GM18517 (cell line): Measurements from ENCODE around the gene OCEL1.

Experiments used
- ATAC-seq: cut with Tn5 transposase; IDR thresholded peaks from one replicate; pipeline ENCODE4 v1.9.1; 2021; ENCODE audit warnings: mild to moderate bottlenecking, moderate library complexity; ENCODE audit not compliant: unreplicated experiment

The OCEL1 gene

DNA sequence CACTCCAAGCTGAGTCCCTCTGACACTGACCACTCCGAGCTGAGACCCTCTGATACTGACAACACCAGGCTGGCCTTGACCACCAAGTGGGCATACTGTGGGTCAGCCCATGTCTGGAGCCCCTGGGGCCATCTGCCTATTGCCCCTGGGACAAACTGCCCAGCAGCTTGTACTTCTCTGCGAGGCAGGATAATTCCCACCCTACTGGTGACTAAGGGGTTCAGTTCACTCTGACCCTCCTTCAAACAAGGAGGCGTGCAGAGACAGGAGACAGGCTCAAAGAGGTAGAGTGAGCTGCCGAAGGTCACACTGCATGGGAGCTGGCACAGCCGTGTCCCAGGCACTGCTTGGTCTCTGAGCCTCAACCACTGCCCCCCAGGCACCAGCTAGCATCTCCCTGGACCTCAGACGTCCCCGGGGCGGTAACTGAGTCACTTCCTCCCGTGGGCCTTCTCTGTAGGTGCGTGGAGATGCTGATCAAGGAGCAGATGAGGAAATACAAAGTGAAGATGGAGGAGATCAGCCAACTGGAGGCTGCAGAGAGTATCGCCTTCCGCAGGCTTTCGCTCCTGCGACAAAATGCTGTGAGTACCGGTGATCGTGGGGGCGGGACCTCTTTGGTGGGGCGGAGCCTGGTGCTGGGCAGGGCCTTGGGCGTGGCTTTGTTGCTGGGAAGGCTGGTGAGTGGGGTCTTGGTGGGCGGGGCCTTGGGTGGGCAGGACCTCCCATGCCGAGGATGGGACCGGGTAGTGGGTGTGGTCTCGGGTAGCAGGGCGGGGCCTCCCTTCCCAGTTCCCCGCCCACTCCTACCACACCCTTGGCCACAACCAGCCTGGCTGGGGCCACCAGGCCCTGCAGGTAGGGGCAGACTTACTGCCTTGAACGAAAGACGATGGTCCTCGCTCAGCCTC, 16.6 kb upstream of the OCEL1 start:
- no peak for ATAC-seq

- no peak for ATAC-seq
Measured at GRCh38 chr19:17210296-17210695, 15.7 kb upstream of the OCEL1 start.

DNA sequence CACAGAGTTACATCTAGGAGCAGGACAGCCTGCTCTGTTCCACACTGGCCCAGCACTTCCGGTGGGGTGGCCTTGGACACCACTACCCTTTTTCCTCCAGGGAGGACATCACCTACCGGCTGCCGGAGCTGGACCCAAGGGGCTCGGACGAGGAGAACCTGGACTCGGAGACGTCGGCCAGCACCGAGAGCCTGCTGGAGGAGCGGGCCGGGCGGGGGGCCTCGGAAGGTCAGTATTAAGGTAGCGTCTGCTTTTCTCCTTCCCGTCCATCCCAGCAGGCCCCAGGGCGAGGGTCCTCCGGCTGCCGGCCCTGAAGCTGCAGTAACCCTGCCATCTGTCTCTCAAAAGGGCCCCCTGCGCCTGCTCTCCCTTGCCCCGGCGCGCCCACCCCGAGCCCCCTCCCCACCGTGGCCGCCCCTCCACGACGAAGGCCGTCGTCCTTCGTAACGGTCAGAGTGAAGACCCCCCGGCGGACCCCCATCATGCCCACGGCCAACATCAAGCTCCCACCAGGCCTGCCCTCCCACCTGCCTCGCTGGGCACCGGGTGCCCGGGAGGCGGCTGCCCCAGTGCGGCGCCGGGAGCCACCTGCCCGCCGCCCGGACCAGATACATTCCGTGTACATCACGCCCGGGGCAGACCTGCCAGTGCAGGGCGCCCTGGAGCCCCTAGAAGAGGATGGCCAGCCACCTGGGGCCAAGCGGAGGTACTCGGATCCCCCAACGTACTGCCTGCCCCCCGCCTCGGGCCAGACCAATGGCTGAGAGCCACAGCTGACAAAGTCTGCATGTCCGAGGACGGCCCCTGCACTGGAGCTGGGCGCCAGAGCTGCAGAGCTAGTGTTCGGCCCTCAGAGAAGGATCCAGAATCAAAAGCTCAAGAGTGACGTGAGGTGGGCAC, 14.2 kb upstream of the OCEL1 start:
- ATAC-seq: no peak

GRCh38 chr19:17213334-17213733, 12.7 kb upstream of the OCEL1 start:
- ATAC-seq: no peak

DNA sequence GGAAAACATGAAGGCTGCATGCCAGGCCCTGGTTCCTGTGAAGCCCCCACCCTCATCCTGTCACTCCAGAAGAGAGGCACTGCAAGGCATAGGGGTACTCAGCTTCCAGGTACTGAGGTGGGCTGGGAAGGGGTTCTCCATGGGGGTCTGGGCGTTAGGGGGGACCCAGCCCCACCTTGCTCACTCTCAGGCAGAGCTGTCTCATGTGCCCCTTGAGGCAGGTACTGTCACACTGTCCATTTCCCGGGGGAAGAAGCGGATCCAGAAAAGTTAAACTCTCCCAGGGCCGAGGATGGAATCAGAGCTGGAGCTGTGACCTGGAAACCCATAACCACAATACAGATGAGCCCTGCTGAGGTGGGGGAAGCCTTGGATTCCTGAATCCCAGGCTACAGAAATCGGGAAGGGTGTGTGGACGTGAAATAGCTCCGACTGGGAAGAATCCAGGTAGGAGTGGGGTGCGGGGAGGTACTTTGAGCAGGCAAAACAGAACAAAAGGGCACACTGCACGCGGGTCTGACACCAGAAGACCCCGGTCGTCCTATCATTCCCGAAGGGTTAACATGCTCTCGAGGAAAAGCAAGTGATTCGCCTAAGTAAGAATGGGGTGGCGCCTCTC, 11.4 kb upstream of the OCEL1 start:
- ATAC-seq: no peak

DNA sequence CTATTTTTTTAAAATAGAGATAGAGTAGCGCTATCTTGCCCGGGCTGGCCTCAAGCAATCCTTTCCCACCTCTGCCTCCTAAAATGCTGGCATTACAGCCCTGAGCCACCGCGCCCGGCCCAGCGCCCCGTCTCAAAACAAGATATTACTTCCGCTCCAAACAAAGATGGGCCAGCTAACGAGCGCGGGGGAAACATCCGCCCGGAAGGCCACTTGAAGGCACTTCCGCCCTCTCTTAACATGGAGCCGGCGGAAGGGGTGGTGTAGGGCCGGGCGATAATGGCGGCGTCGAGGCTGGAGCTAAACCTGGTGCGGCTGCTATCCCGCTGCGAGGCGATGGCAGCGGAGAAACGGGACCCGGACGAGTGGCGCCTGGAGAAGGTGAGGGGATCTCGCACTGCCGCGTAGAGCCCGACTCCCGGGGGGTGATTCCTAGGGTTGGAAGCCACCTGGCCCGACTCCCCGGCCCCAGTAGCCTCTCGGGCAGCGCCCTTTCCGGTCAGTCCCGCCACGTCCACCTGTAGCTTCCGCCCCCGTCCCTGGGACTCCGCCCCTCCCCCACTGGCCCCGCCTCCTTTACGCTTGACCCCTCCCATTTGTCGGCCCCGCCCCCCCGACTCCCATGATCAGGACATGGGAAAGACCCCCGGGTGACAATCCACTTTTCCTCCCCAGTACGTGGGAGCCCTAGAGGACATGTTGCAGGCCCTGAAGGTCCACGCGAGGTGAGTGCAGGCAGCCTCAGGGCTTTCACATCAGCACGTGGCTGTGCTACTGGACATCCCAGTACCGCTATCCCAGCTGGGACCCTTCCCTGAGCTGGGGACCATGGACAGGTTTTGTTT, 10.7 kb upstream of the OCEL1 start, which contains the start of gene USE1:
TSS of gene USE1 (plus strand) at position 231 of the 845 bp plus-strand sequence. CDS start at position 280, 49 bp downstream.
- peak; percentile 62 for ATAC-seq

DNA sequence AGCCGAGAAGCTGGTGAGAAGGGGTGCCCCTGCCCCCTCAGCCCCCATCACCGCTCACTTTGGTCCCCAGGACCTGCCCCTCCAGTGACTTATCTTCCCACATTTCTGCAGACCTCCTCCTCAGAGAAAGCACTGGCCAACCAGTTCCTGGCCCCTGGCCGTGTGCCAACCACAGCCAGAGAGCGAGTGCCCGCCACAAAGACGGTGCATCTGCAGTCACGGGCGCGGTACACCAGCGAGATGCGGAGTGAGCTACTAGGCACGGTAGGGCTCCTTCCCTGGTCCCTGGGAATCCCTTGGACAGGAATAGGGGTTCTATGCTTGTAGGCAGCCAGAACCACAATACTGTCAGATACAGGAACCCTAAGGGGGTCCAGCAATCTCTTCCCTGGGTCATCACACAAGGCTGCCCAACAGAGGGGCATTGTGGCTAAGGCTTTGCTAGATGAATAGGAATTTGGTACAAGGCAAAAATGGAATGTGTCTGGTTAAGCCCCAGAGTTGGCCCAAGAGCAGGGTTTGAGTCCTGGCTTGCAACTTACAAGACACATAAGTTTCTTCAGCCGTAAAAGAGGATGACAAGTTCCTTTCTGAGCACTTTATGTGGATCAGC, 9.9 kb upstream of the OCEL1 start:
- no peak for ATAC-seq

GRCh38 chr19:17219286-17219685, 6.7 kb upstream of the OCEL1 start:
- ATAC-seq: no peak

DNA sequence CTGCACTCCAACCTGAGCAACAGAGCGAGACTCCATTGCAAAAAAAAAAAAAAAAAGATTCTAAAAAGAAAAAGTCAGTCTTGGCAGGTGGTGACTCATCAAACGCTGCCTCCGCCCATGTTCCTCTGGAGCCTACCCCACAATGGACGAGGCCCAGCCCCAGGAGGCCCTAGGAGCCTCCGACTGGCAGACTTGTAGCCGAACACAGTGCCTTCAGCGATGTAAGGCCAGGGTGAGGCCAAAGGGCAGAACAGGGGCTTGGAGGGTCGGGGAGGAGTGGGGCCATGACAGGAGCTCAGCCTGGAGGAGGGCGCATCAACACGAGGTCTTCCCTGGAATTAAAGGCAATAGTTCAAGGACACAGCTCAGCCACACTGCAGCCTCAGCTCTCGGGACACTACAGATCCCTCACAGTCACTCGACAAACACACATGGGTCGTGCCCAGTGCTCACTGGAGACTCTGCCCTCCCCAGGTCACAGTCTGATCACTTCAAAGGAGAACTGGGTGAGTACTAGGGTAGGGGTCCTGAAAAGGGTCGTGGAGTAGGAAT, 5.7 kb upstream of the OCEL1 start:
- no peak for ATAC-seq

DNA sequence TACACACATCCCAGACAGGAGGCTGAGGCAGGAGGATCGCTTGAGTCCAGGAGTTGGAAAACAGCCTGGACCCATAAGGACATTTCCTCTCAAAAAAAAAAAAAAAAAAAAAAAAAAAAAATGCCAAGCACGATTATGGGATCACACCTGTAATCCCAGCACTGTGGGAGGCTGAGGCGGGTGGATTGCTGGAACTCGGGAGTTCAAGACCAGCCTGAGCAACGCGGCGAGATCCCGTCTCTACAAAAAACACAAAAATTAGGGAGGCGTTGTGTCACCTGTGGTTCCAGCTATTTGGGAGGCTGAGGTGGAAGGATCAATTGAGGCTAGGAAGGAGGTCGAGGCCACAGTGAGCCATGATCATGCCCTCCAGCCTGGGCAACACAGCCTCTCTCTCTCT, 973 bp upstream of the OCEL1 start:
- no peak for ATAC-seq

DNA sequence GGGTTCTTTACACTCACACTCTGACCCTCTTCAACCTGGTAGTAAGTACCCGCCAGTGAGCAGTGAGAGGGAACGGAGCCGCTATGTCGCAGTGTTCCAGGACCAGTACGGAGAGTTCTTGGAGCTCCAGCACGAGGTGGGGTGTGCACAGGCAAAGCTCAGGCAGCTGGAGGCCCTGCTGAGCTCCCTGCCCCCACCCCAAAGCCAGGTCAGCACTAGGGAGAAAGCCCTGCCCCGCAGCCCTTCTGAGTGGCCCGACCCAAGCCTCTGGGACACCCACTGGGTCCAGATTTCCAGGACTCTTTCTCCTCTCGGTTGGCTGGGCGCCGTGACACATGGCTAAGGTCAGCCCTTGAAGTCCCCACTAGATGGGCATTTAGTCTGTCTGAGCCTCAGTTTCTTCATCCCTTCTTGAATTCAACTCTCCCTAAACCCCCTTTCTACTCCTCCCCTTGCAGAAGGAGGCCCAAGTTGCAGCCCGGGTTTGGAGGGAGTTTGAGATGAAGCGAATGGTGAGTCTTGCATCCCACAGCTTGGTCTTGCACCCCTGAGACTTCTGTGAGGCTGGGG, 1.9 kb downstream of the OCEL1 start:
- ATAC-seq: no peak

DNA sequence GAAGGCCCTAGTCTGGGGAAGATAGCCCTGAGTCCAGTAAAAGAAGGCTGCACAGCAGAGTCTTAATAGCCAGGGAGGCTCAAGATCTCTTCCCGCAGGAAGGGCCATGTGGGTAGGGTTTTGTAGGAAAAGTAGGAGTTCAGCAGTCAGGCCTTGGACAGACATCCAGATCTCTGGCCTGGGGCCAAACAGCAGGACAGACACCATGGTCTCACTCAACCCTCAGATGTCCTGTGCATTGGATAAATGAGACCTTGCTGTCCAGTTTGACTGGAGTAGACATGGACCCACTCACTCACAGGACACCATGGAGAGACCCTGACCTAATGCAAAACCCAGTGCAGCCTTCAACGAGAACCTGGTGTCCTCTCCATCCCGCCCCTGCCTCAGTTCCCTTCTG, 3.9 kb downstream of the OCEL1 start:
- ATAC-seq: no peak

DNA sequence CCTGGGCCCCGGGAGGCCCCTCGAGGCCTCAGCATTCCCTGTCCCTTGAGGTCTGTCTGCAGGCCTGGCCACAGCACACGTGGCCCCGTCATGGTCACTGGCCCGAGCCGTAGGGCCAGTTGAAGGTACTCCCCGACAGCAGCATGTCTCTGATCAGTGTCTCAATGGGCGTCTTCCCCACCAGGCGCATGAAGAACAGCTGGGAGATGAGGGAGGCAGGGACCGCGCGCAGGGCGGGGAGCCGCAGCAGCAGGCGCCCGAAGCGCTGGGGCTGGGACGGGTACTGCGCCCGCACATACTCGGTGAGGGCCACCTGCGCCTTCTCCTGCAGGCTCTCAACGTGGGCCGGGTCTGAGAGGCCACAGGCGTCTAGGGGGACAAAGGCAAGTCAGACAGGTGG, 6.2 kb downstream of the OCEL1 start:
- no peak for ATAC-seq

DNA sequence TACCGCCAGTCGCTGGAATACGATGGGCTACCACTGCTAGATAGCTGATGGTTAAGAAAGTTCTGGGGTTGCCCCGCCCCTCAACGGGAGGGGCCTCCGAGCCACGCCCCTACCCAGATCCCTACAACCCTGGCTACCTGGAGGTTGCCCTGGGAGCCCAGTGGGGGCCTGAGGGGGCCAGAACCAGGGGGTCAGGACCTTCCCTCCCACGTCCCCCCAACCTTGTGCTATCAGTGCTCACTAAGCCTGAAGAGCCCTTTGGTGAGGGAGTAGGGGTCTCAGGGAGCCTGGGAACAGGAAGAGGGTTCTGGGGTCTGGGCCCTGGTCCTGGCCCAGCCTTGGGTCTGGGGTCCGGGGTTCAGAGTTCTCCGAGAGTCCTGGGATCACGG, 8.9 kb downstream of the OCEL1 start:
- peak; percentile 33 for ATAC-seq

DNA sequence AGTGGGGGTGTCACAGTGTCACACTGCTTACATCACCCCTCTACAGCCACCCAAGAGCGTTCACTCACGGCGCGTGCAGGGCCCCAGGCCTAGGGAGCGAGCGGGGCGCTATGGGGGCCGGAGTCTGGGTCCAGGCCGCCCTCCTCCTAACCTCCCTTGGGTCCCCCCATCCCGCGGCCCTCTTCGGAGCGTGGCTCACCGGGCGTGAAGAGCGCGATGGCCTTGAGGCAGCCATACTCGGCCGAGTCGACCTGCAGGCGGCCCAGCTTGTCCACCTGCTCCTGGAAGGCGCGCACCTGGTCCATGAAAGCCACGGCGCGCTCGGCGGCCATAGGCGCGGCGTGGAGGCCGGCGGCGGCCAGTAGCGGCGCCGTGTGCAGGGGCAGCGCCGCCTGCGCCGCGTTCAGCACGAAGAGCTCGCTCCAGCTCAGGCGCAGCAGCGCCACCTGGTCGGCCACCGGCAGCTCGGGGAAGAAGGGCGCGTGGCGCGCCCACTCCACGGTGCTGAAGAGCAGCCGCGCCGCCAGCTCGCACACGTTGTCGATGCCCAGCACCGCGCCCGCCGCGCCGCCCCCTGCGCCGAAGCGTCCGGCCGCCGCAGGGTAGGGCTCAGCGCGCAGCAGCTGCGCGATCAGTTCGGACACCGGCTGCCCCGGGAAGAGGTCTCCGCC, 9.4 kb downstream of the OCEL1 start:
- ATAC-seq: peak; percentile 55

GRCh38 chr19:17235971-17236777, 10.1 kb downstream of the OCEL1 start:
- ATAC-seq: no peak

- no peak for ATAC-seq
Measured at GRCh38 chr19:17236811-17237543, 11.0 kb downstream of the OCEL1 start.
